ENCODE measurements around the gene GAD2.

DNA sequence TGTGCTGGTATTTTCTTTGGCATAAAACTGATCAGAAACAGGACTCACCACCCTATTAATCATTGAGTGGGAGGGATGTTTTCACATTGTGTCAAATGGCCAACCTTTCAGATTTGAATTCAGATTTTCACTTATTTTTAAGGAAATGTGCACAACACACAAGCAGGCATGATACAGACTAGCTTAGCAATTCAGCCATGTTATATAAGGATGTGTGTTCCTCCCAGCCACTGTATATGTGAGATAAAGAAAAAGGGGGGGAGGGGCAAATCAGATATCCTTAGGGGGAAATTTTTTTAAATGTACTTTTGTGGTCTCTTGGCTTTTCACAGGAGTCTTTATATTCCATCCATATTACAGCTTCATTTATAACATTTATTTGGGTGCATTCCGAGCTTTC lies 3.1 kb downstream of the GAD2 start:
- TF ChIP-seq, protein P1, sequence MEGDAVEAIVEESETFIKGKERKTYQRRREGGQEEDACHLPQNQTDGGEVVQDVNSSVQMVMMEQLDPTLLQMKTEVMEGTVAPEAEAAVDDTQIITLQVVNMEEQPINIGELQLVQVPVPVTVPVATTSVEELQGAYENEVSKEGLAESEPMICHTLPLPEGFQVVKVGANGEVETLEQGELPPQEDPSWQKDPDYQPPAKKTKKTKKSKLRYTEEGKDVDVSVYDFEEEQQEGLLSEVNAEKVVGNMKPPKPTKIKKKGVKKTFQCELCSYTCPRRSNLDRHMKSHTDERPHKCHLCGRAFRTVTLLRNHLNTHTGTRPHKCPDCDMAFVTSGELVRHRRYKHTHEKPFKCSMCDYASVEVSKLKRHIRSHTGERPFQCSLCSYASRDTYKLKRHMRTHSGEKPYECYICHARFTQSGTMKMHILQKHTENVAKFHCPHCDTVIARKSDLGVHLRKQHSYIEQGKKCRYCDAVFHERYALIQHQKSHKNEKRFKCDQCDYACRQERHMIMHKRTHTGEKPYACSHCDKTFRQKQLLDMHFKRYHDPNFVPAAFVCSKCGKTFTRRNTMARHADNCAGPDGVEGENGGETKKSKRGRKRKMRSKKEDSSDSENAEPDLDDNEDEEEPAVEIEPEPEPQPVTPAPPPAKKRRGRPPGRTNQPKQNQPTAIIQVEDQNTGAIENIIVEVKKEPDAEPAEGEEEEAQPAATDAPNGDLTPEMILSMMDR (IDR thresholded peaks at IDR 0.05; ENCODE audit: borderline replicate concordance, extremely low read depth, low read length, poor library complexity, severe bottlenecking) = no peak
- no peak for TF ChIP-seq EZH2 (IDR thresholded peaks at IDR 0.05; ENCODE audit: borderline replicate concordance, low read depth, low read length, severe bottlenecking)

All from DND-41 (cell line).